Neuronal stem cell (in vitro differentiated cells): Measurements from ENCODE around the gene SERPINA9.

Source experiments
- DNase-seq: peaks from one replicate; pipeline ENCODE4 v3.0.0-alpha.2; 2013; ENCODE audit warnings: low spot score
- H2AFZ ChIP-seq: one replicate; pipeline ENCODE4 v1.6.1; 2013; ENCODE audit warnings: mild to moderate bottlenecking, low read length, inconsistent platforms
- H2AK5ac ChIP-seq: 2 replicates; pipeline ENCODE4 v1.6.1; 2013; ENCODE audit warnings: low read depth, mild to moderate bottlenecking, inconsistent platforms, low read length, moderate library complexity, mixed read lengths
- H2BK120ac ChIP-seq: 2 replicates; pipeline ENCODE4 v1.6.1; 2013; ENCODE audit warnings: low read depth, mild to moderate bottlenecking, inconsistent platforms, low read length, moderate library complexity, mixed read lengths
- H2BK12ac ChIP-seq: one replicate; pipeline ENCODE4 v1.6.1; 2013; ENCODE audit warnings: low read length, inconsistent platforms
- H2BK15ac ChIP-seq: 2 replicates; pipeline ENCODE4 v1.6.1; 2013; ENCODE audit warnings: mild to moderate bottlenecking, low read length, inconsistent platforms, mixed read lengths
- H2BK5ac ChIP-seq: one replicate; pipeline ENCODE4 v1.6.1; 2013; ENCODE audit warnings: inconsistent platforms, mild to moderate bottlenecking, low read length, moderate library complexity
- H3K14ac ChIP-seq: one replicate; pipeline ENCODE4 v1.6.1; 2013; ENCODE audit warnings: low read length, inconsistent platforms
- H3K18ac ChIP-seq: 2 replicates; pipeline ENCODE4 v1.6.1; 2013; ENCODE audit warnings: low read length, inconsistent platforms
- H3K23ac ChIP-seq: 2 replicates; pipeline ENCODE4 v1.6.1; 2013; ENCODE audit warnings: low read depth, mild to moderate bottlenecking, mixed read lengths, low read length, inconsistent platforms; ENCODE audit not compliant: poor library complexity
- H3K27ac ChIP-seq: replicated peaks from 3 replicates; pipeline ENCODE4 v1.5.1; 2013; ENCODE audit warnings: low read length, inconsistent platforms
- H3K27me3 ChIP-seq, 3 experiments: 2 replicates each; pipeline ENCODE4 v1.6.1; 2013; ENCODE audit warnings: low read length in 3 of 3, mild to moderate bottlenecking in 2 of 3, inconsistent platforms in 1 of 3, low read depth in 1 of 3, mixed read lengths in 1 of 3, moderate library complexity in 1 of 3; ENCODE audit not compliant: control insufficient read depth in 3 of 3, insufficient read depth in 3 of 3
- H3K36me3 ChIP-seq, 2 donors: replicated peaks in 1 of 2; 2 replicates each; pipeline ENCODE4 v1.6.1; 2013; ENCODE audit warnings: low read length in 2 of 2; ENCODE audit not compliant: control insufficient read depth in 2 of 2, insufficient read depth in 2 of 2
- H3K4ac ChIP-seq: 2 replicates; pipeline ENCODE4 v1.6.1; 2013; ENCODE audit warnings: inconsistent platforms, mild to moderate bottlenecking, low read length, moderate library complexity
- H3K4me1 ChIP-seq, 2 donors: 1 replicate in 1 of 2; 2 replicates in 1 of 2; pipeline ENCODE4 v1.6.1; 2013; ENCODE audit warnings: low read length in 2 of 2, low read depth in 1 of 2; ENCODE audit not compliant: control insufficient read depth in 2 of 2, insufficient read depth in 1 of 2
- H3K4me2 ChIP-seq: one replicate; pipeline ENCODE4 v1.6.1; 2013; ENCODE audit warnings: mild to moderate bottlenecking, low read length, inconsistent platforms; ENCODE audit not compliant: insufficient read depth, poor library complexity, severe bottlenecking
- H3K4me3 ChIP-seq, 2 donors: 2 replicates each; pipeline ENCODE4 v1.5.1; 2013; ENCODE audit warnings: low read length in 2 of 2, mild to moderate bottlenecking in 2 of 2, inconsistent platforms in 1 of 2, moderate library complexity in 1 of 2
- H3K79me1 ChIP-seq: one replicate; pipeline ENCODE4 v1.6.1; 2013; ENCODE audit warnings: low read depth, mild to moderate bottlenecking, inconsistent platforms, low read length, moderate library complexity
- H3K9ac ChIP-seq: one replicate; pipeline ENCODE4 v1.6.1; 2013; ENCODE audit warnings: mild to moderate bottlenecking, low read depth, low read length, inconsistent platforms; ENCODE audit not compliant: poor library complexity
- H3K9me3 ChIP-seq, 2 donors: replicated peaks in 1 of 2; 2 replicates each; pipeline versions ENCODE3 to v1.6.1; 2013; ENCODE audit warnings: low read length in 2 of 2, mild to moderate bottlenecking in 2 of 2, inconsistent platforms in 1 of 2, low read depth in 1 of 2, mixed read lengths in 1 of 2, moderate library complexity in 1 of 2; ENCODE audit not compliant: control insufficient read depth in 2 of 2, insufficient read depth in 1 of 2
- H4K8ac ChIP-seq: one replicate; pipeline ENCODE4 v1.6.1; 2013; ENCODE audit warnings: low read depth, mild to moderate bottlenecking, inconsistent platforms, low read length, moderate library complexity
- H4K91ac ChIP-seq: one replicate; pipeline ENCODE4 v1.6.1; 2013; ENCODE audit warnings: low read length, low read depth, mild to moderate bottlenecking, inconsistent platforms; ENCODE audit not compliant: poor library complexity
- whole genome bisulfite sequencing, 2 donors: extraction: QIAGEN DNeasy Blood & Tissue Kit; methylation state at CpG; one replicate each; pipeline ENCODE4 v1.1.7; 2013; ENCODE audit warnings: missing lambda C conversion rate in 2 of 2, mixed read lengths in 1 of 2; ENCODE audit not compliant: insufficient read length in 2 of 2, insufficient replicate concordance in 1 of 2; ENCODE audit errors: extremely low coverage in 2 of 2; 5-methylcytosine and 5-hydroxymethylcytosine counted together

SERPINA9 gene

GRCh38 chr14:94458558-94459205 is 17.3 kb downstream of the SERPINA9 start:
- Histone ChIP-seq H4K91ac (no peak overlapping the region), H2BK15ac (no peak overlapping the region)

DNA sequence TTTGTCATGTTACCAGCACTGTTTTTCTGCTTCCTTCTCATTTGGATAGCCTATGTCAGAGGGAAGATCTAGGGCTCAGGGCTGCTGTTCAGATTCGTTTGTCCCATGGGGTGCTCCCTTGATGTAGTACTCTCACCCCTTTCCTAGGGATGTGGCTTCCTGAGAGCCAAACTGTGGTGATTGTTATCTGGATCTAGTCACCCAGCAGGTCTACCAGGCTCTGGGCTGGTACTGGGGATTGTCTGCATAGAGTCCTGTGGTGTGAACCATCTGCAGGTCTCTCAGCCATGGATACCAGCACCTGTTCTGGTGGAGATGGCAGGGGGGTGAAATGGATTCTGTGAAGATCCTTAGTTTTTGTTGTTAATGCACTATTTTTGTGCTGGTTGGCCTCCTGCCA is 17.9 kb downstream of the SERPINA9 start:
- WGBS, 2 donors = no CpG with 5 or more reads among the region's 1 CpG
- Histone ChIP-seq H2AFZ (no peak overlapping the region), H4K91ac (no peak overlapping the region), H3K23ac (no peak overlapping the region), H2BK12ac (no peak overlapping the region), H2AK5ac (no peak overlapping the region), H3K4me3 (no peak overlapping the region), H3K9ac (no peak overlapping the region), H3K4me2 (no peak overlapping the region), H3K27ac (no peak overlapping the region), H3K14ac (no peak overlapping the region), H4K8ac (no peak overlapping the region), H3K9me3 (peaks cover 0 to 5% of the 10 kb centered on the region in 2 donors), H2BK120ac (no peak overlapping the region), H2BK15ac (no peak overlapping the region), H3K4me1 (no peaks in the 10 kb centered on the region), H3K27me3 (no peaks in the 10 kb centered on the region), H3K4ac (no peak overlapping the region), H3K79me1 (no peaks in the 10 kb centered on the region), H3K18ac (no peak overlapping the region), H3K36me3 (no peaks in the 10 kb centered on the region), H2BK5ac (no peak overlapping the region)
- DNase-seq = no peak

More at GRCh38 chr14:94458558-94459205, 17.3 kb downstream of the SERPINA9 start:
- Histone ChIP-seq H3K79me1 (no peaks in the 10 kb centered on the region), H3K4me1 (no peaks in the 10 kb centered on the region), H2BK5ac (no peak overlapping the region), H3K27me3 (no peaks in the 10 kb centered on the region), H3K23ac (peak overlapping the region; percentile 8), H3K4me2 (no peak overlapping the region), H2BK120ac (no peak overlapping the region), H4K8ac (no peak overlapping the region), H3K27ac (no peak overlapping the region), H3K14ac (no peak overlapping the region), H3K4me3 (no peak overlapping the region), H3K18ac (no peak overlapping the region), H3K4ac (no peak overlapping the region), H2BK12ac (no peak overlapping the region), H2AK5ac (no peak overlapping the region), H3K9me3 (peaks cover 0 to 5% of the 10 kb centered on the region in 2 donors), H2AFZ (no peak overlapping the region), H3K9ac (no peak overlapping the region), H3K36me3 (no peaks in the 10 kb centered on the region)
- no CpG with 5 or more reads among the region's 2 CpGs for WGBS, 2 donors
- no peak for DNase-seq

DNA sequence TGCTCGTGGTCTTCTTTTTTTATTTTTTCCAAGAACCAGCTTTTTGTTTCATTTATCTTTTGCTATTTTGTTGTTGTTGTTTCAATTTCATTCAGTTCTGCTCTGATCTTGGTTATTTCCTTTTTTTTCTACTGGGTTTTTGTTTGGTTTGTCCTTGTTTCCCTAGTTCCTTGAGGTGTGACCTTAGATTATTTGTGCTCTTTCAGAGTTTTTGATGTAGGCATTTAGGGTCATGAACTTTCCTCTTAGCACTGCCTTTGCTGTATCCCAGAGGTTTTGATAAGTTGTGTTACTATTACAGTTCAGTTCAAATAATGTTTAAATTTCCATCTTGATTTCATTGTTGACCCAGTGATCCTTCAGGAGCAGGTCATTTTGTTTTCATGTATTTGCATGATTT is 20.1 kb downstream of the SERPINA9 start:
- H2BK5ac ChIP-seq = no peak overlapping the region
- peaks cover 0 to 6% (median 0%) of the 10 kb centered on the region in 3 experiments for H3K27me3 ChIP-seq
- no peak overlapping the region for H2AK5ac ChIP-seq
- no peaks in the 10 kb centered on the region for H3K36me3 ChIP-seq
- H2AFZ ChIP-seq = no peak overlapping the region
- H3K4me1 ChIP-seq = peaks cover 0 to 6% of the 10 kb centered on the region in 2 donors
- no peak overlapping the region for H3K4ac ChIP-seq
- no peak overlapping the region for H3K4me3 ChIP-seq
- no peak overlapping the region for H3K14ac ChIP-seq
- no peak overlapping the region for H3K9ac ChIP-seq
- H3K27ac ChIP-seq = no peak overlapping the region
- H3K4me2 ChIP-seq = no peak overlapping the region
- no peak overlapping the region for H2BK120ac ChIP-seq
- no peaks in the 10 kb centered on the region for H3K79me1 ChIP-seq
- WGBS, 2 donors = no CpG with 5 or more reads among the region's 1 CpG
- H4K91ac ChIP-seq = no peak overlapping the region
- H2BK15ac ChIP-seq = no peak overlapping the region
- H3K9me3 ChIP-seq = peaks cover 0 to 2% of the 10 kb centered on the region in 2 donors
- no peak for DNase-seq
- H3K18ac ChIP-seq = no peak overlapping the region
- no peak overlapping the region for H3K23ac ChIP-seq
- no peak overlapping the region for H4K8ac ChIP-seq
- H2BK12ac ChIP-seq = no peak overlapping the region

DNA sequence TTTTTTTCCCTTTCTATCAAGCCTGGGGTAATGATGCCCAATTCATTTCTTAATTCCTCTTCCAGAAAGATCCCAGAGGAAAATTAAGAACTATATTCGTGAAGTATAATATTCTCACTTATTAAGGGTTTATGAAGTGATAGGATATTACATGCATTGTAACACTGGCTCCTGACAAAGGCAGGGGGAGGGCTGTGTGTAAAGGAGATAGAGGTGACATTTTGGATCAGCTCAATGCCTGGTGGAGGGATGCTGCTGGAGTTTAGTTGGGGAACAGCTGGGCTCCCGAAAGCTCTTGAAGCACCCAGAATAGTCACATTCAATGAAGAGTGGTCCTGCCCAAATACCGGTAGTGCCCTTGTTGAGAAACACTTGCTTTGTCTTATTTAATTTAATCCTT is 24.2 kb downstream of the SERPINA9 start:
- Histone ChIP-seq H3K4me3 (no peak overlapping the region), H3K14ac (no peak overlapping the region), H4K91ac (no peak overlapping the region), H3K23ac (no peak overlapping the region), H2BK12ac (no peak overlapping the region), H3K9ac (no peak overlapping the region), H3K27ac (no peak overlapping the region), H2BK15ac (no peak overlapping the region), H3K79me1 (no peaks in the 10 kb centered on the region), H3K9me3 (no peaks in the 10 kb centered on the region), H2AFZ (no peak overlapping the region), H3K36me3 (no peaks in the 10 kb centered on the region), H3K4me2 (no peak overlapping the region), H4K8ac (no peak overlapping the region), H3K18ac (no peak overlapping the region), H2AK5ac (no peak overlapping the region), H2BK120ac (no peak overlapping the region), H3K4ac (no peak overlapping the region), H3K4me1 (peaks cover 0 to 8% of the 10 kb centered on the region in 2 donors), H3K27me3 (peaks cover 0 to 6% (median 0%) of the 10 kb centered on the region in 3 experiments), H2BK5ac (no peak overlapping the region)
- DNase-seq = no peak
- WGBS, 2 donors = no CpG with 5 or more reads among the region's 3 CpGs
